HG02678 (cell line): ENCODE data around the gene ALG14.
"Not testable (repeated sequence)": the region's sequence is repeated elsewhere in the genome, so short reads cannot be mapped to it uniquely, and the experiment has no call there.

Experiments
- ATAC-seq: cut with Tn5 transposase; IDR thresholded peaks from one replicate; pipeline ENCODE4 v1.9.1; 2021; ENCODE audit warnings: mild to moderate bottlenecking, moderate library complexity; ENCODE audit not compliant: unreplicated experiment

ALG14 gene

DNA sequence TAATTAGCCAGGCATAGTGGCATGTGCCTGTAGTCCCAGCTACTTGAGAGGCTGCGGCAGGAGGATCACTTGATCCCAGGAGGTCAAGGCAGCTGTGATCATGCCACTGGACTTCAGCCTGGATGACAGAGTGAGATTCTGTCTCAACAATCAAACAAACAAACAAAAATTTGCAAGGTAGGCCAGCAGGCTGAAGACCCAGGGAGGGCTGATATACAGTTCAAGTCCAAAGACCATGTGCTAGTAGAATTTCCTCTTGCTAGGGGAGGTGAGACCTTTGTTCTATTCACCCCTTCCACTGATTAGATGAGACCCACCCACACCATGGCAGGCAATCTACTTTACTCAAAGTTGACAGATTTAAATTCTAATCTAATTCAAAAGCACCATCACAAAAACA is 114.7 kb downstream of the ALG14 start:
- no peak for ATAC-seq

DNA sequence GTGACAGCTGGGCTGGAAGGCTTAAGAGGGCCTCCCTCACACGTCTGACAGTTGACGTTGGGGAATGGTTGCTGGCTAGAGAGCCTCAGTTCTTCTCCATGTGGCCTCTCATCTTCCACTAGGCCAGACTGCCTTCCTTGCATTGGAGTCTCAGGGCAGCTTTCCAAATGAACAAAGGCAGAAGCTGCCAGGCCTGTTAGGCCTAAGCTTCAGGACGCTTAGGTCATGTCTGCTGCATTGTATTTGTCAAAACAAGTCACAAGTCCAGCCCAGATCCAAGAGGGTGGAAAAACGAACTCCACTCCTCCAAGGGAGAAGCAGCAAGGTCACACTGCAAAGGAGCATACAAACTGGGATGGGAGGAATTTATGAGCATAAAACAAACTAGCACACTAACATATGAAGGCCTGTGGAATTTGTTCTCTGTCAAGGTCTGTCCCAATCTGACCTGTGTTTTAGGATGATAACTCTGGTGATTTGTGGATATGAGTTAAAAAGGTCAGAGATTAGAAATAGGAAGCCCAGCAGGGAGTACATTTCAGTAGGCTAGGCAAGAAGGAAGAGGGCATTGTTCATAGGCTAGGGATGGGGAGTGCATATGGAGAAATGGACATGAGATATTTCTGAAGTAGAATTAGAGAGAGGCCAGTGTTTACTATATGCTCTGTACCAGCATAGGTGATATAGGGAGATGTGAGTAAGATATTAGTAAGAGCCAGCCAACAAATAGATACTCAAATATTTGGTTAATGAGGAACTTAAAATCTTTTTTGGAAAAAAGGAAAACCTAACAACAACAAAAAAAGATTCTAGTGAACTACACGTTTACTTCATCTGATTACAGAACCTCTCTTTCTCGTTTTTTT is 116.8 kb downstream of the ALG14 start:
- no peak for ATAC-seq

GRCh38 chr1:94954263-94955220 is 118.2 kb downstream of the ALG14 start:
- no peak for ATAC-seq

- no peak for ATAC-seq
These were observed 119.0 kb downstream of the ALG14 start for GRCh38 chr1:94953746-94954145.

- ATAC-seq, result no peak
These were observed 119.6 kb downstream of the ALG14 start for GRCh38 chr1:94953107-94953506.

GRCh38 chr1:94952539-94952938 is 120.2 kb downstream of the ALG14 start:
- no peak for ATAC-seq

DNA sequence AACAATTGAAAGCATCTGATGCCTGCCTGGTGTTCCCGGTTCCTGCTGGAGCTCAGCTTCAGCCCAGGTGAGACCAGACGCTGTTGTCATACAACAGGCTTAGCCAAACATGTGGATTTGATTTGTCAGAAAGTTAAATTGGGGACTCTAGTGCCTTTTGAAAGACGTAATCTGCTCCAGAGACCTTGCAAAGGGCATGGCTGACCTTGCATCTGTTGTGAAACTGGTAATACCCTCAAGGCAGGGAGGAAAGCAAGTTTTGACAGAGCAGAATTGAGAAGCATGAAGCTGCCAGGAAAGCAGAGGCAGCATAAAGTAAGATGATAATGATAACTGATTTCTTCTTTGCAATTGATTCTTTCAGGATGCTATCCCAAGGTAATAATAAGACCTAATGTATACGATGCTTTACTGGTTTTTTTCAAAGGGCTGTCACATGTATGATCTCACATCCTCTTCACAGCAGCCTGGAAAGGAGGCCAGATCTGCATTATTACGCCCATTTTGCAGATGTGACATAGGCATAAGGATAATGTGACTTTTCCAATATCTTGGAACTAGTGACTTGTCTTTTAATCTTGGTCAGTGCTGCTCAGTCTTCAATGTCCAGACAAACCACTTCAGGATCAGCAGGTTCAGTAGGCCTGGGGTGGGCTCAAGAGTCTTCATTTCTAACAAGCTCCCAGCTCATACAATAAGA is 121.1 kb downstream of the ALG14 start:
- ATAC-seq, result no peak

GRCh38 chr1:94951046-94951445 is 121.7 kb downstream of the ALG14 start:
- ATAC-seq, result no peak

- ATAC-seq, result no peak
These were observed 122.8 kb downstream of the ALG14 start for GRCh38 chr1:94949681-94950661.

DNA sequence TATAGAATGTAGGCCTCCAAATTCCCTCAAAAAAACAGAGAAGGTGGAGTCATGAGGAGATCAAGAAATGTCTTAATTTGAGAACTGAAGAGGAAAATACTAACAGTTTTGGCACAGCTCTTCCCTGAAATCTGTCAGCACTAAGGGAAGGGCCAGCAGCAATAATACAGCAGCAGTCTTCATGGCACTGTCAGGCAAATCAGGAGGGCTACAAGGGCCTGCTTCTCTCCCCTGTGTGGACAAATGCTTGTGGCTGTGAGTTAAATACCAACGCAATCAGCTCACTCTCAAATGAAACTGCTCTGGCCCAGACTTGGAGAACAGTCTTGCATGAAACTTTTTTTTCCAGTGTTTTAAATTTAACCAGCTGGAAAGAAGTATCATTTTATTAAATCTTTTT is 125.3 kb downstream of the ALG14 start:
- no peak for ATAC-seq

DNA sequence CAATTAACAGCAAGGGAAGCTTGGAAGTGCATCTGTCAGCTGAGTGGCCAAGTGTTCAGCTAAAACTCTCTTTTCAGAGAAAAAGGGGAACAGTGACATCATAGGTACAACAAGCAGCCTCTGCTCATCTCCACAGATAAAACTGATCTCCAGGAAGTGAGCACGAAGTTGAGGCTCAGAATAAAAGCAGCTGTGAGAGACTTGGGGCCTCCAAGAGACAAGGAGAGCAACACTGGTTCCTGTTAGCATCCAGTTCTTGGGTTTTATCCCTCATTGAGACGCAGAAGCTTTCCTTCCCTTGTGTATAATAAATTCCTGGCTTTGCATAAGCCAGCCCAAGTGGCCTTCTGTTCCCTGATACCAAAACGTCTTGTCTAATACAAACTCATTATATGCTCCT is 125.9 kb downstream of the ALG14 start:
- no peak for ATAC-seq

DNA sequence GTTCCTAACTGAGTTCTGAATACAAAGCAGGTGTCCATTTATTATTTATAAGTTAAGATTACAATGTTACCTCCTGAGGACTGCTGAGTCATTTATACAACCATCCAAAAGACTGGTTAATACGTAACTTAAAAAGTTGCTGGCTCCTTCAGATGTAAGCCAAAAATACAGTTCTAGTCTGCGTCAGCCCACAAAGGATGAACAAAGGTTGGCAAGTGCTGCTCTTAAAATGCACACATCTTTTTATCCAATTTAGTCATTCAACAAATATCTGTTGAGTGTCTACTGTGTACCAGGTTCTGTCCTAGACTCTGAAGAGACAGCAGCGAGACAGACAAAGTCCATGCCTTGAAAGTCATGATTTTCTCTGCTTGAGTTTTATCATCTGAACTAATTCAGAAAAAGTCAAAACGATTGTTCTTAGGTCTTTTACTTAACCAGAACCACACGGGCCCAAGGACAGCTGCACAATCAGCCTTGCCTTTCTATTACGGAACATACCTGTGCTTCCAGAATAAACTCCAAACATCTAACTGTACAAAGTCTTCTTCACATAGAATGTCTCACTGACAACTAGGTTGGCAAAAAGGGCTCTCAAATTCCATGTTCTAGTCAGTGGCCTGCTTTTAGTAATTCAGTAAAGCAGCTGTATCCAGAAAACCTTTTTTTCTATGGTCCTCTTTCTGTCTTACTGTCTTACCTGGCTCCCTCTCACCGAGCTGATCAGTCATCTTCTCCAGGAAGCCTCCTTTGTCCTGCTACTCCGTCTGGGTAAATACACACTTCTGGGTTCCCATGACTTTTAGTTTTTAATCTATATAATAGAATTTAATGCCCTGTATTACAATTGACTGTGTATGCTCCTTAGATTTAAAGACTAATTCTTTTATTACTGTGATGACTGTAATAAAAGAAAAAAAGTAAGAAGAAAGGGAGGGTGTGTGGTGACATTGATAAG is 130.3 kb downstream of the ALG14 start:
- ATAC-seq, result no peak

GRCh38 chr1:94941480-94941879 is 131.3 kb downstream of the ALG14 start:
- not testable (repeated sequence) for ATAC-seq

- no peak for ATAC-seq
These were observed 132.0 kb downstream of the ALG14 start for GRCh38 chr1:94940738-94941137.

DNA sequence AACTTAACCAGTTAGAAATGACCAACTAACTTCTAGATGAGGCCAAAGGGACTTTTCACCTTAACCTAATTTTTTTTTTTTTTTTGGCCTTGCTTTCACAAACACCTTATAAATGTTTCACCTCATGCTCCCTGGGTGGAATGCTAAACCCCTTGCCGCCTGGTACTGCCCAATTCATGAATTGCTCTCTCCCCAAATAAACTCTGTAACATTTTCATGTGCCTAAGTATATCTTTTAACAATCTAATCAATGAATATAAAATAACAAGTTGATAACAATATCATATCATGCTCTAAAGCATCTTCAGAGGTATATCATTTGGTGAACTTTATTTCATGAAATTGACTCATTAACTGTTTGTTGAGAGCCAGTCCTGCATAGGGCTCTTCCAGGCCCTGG is 134.9 kb downstream of the ALG14 start:
- ATAC-seq, result no peak

DNA sequence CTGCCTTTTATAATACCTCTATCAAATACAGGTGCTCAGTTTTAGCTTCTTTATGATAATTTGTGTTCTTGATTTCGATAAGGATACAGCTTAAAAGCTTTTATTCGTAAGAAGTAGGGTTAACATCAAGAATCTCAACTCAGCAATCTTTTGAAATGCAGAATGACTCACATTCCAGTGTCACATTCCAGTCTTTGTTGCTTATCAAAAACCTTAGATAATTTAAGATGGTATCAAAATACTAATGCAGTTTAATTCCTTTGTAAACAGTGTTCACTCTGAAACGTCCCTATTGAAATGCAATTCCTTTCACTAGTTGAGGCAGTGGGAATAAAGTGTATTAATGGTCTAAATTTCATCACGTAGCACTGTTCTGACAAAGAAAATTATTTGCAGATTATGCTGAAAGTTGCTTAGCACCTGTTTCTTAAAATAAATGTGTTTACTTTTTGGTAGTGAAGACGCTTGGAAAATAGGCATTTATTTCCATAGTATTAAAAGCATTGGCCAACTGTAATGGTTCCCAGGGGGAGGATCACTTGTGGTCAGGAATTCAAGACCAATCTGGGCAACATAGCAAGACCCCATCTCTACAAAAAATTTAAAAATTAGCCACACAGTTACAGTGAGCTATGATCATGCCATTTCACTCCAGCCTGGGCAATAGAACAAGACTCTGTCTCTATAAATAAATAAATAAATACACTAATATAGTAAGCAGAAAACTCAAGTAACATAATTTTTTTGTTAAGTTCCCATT is 135.7 kb downstream of the ALG14 start:
- ATAC-seq, result no peak

DNA sequence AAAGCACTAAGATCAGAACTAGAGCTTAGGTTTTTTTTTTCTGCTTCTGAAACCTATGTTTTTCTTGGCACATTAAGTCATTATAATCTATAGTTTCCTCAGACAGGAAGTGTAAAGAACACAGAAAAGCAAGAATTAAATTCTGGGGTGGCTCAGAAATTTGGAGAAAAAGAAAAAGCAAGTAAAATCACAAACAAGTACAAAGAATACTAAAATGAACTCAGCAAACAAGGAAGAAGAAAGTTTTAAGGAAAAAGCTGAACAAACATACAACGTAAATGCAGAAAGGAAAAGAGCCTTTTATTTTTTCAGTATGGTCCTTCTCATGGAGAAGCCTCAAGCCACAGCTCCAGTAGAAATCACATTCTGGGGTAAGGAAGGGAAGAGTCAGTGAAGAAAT is 137.3 kb downstream of the ALG14 start:
- no peak for ATAC-seq

GRCh38 chr1:94935034-94935433 is 137.7 kb downstream of the ALG14 start:
- ATAC-seq, result no peak
